ENCODE data around the gene GZMA.

Gene GZMA

GRCh38 chr5:55102348-55102747 lies at the start of gene GZMA:
TSS of gene GZMA (plus strand) at chr5:55102646. CDS start at chr5:55102683, 37 bp downstream.
- no peak for TF ChIP-seq CTCF (IDR thresholded peaks at IDR 0.05; ENCODE audit: low read depth, low read length)
- H3K4me3 ChIP-seq (ENCODE audit: low read depth, low read length): no peak within 1 kb of the TSS

- no peak for TF ChIP-seq CTCF (IDR thresholded peaks at IDR 0.05; ENCODE audit: low read depth, low read length)
Measured at GRCh38 chr5:55055183-55055582, 47.3 kb upstream of the GZMA start.

GRCh38 chr5:55062039-55062779 lies 40.2 kb upstream of the GZMA start:
- no peak overlapping the region for H3K4me3 ChIP-seq (ENCODE audit: low read depth, low read length)
- TF ChIP-seq CTCF (IDR thresholded peaks at IDR 0.05; ENCODE audit: low read depth, low read length): no peak

More at GRCh38 chr5:55055183-55055582, 47.3 kb upstream of the GZMA start:
- H3K4me3 ChIP-seq (ENCODE audit: low read depth, low read length): no peak overlapping the region

GRCh38 chr5:55063220-55063863 lies 39.1 kb upstream of the GZMA start:
- no peak for TF ChIP-seq CTCF (IDR thresholded peaks at IDR 0.05; ENCODE audit: low read depth, low read length)
- H3K4me3 ChIP-seq (ENCODE audit: low read depth, low read length): no peak overlapping the region

GRCh38 chr5:55063899-55064298 lies 38.5 kb upstream of the GZMA start:
- no peak overlapping the region for H3K4me3 ChIP-seq (ENCODE audit: low read depth, low read length)
- TF ChIP-seq CTCF (IDR thresholded peaks at IDR 0.05; ENCODE audit: low read depth, low read length): no peak

GRCh38 chr5:55064523-55064922 lies 37.9 kb upstream of the GZMA start:
- TF ChIP-seq CTCF (IDR thresholded peaks at IDR 0.05; ENCODE audit: low read depth, low read length): no peak
- no peak overlapping the region for H3K4me3 ChIP-seq (ENCODE audit: low read depth, low read length)

GRCh38 chr5:55066277-55066676 lies 36.2 kb upstream of the GZMA start:
- no peak overlapping the region for H3K4me3 ChIP-seq (ENCODE audit: low read depth, low read length)
- no peak for TF ChIP-seq CTCF (IDR thresholded peaks at IDR 0.05; ENCODE audit: low read depth, low read length)

Measured in WI38 (cell line).